Measurements from ENCODE around the gene IGSF21. TPM values are rescaled to one million over a fixed set of nuclear protein-coding genes. Genes with fewer than 3 reads are reported as not detected.
A peak's percentile ranks its signal among the peaks of the same experiment; 100 is the strongest.

Gene IGSF21
- total RNA-seq, 1 donor from 2014 or later = 2.4 TPM

- Histone ChIP-seq H3K4me1 (peaks cover 0 to 2% of the 10 kb centered on the region in 2 donors), H3K27me3 (no peaks in the 10 kb centered on the region), H3K4me3 (no peak overlapping the region), H3K9me3 (no peaks in the 10 kb centered on the region), H3K36me3 (no peaks in the 10 kb centered on the region), H3K27ac (no peak overlapping the region)
- DNase-seq (ENCODE audit: low spot score in 2 of 2) = no peak
- no peak for TF ChIP-seq CTCF (IDR thresholded peaks at IDR 0.05)
- intact Hi-C loops (cut with DNase I) = loop anchor here (5.0 to 10.0 kb wide), 2 partner anchors 449 to 612 kb away; no protein-coding TSS in a partner anchor
Measured at GRCh38 chr1:18103788-18104421, 3.7 kb upstream of the IGSF21 start.

DNA sequence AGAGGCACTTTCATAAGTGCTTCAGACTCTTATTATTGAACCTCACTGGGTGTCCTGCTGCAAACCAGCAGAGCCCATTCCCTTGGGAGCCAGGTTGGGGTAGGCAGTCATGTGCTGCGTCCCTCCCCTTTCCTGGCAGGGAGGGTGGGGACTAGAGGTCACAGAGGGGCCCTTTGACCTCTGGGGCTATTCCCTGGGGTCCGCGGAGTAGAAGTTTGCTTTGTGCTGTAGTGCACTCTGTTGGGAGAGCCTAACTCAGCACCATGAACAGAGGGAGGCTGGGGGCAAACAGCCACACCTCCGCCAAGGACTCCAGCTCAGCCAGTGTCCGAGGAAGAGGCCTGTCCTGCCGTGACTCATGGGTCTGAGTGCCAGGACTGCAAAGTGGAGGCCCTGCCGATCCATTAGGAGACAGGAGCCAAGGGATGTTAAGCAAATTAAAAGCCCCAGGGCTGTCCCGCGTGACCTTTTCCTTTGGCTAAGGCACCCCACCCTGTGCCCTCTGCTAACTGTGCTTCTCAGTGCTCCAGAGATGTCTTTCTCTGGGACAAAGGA, 3.0 kb upstream of the IGSF21 start:
- DNase-seq (ENCODE audit: low spot score in 2 of 2) = no peak
- TF ChIP-seq CTCF (IDR thresholded peaks at IDR 0.05) = no peak
- intact Hi-C loops (cut with DNase I) = loop anchor here (5.0 to 10.0 kb wide), 2 partner anchors 450 to 612 kb away; no protein-coding TSS in a partner anchor
- Histone ChIP-seq H3K36me3 (no peaks in the 10 kb centered on the region), H3K4me1 (peaks cover 0 to 2% of the 10 kb centered on the region in 2 donors), H3K27ac (no peak overlapping the region), H3K4me3 (no peak overlapping the region), H3K27me3 (no peaks in the 10 kb centered on the region), H3K9me3 (no peaks in the 10 kb centered on the region)

- Histone ChIP-seq H3K36me3 (no peaks in the 10 kb centered on the region), H3K27ac (no peak overlapping the region), H3K27me3 (peaks cover 2% of the 10 kb centered on the region), H3K9me3 (no peaks in the 10 kb centered on the region), H3K4me3 (no peak overlapping the region), H3K4me1 (peaks cover 2% of the 10 kb centered on the region in 2 donors)
- TF ChIP-seq CTCF (IDR thresholded peaks at IDR 0.05) = no peak
- intact Hi-C loops (cut with DNase I) = loop anchor here (10.0 kb wide), 1 partner anchor 450 kb away; no protein-coding TSS in a partner anchor
- no peak for DNase-seq (ENCODE audit: low spot score in 2 of 2)
Measured at GRCh38 chr1:18105196-18105595, 2.4 kb upstream of the IGSF21 start.

- no peak for TF ChIP-seq CTCF (IDR thresholded peaks at IDR 0.05)
- peaks cover 3% of the 10 kb centered on the region for H3K27me3 ChIP-seq
- no peaks in the 10 kb centered on the region for H3K36me3 ChIP-seq
- no peaks in the 10 kb centered on the region for H3K9me3 ChIP-seq
- DNase-seq (ENCODE audit: low spot score in 2 of 2) = no peak
- no peak overlapping the region for H3K27ac ChIP-seq
- H3K4me1 ChIP-seq = peaks cover 7 to 10% of the 10 kb centered on the region in 2 donors
- intact Hi-C loops (cut with DNase I) = loop anchor here (10.0 kb wide), 1 partner anchor 454 kb away; no protein-coding TSS in a partner anchor
- peak overlapping the region; percentile 30 to 53 for H3K4me3 ChIP-seq
Measured at GRCh38 chr1:18108299-18109057, 880 bp downstream of the IGSF21 start.

DNA sequence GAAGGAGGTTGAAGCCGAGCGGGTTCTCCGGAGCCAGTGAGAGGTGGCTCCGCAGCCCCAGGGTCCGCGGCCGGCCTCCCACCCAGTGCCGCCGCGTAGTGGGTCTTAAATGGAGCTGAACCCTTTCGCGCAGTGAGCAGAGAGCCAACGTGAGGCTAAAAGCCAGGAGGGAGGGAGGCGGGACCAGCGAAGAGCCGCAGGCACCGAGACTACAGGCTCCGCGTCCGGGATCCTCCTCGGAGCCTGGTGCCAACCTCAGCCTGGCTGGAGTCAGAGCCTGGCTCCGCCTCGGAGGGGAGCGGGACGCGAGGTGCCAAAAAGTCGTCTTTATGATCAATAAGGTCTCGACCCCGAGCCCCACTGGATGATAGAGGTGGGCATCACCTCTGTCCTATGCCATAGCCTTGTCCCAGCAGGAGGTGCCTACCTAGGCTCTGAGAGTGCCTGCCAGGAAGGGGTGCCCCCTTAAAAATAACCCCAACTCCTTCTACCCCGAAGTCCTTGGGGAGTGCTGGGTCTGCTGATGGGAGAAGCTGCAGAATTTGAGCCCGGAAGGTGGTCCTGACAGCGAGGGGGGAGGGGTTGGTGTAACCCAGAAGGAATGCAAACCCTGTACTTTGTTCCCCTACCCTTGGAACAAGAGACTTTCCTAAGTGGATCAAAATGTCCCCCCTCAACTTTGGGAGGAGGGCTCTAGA, 1.6 kb downstream of the IGSF21 start:
- no peak for TF ChIP-seq CTCF (IDR thresholded peaks at IDR 0.05)
- Histone ChIP-seq H3K36me3 (no peaks in the 10 kb centered on the region), H3K4me3 (peak overlapping the region; percentile 34 to 53), H3K27ac (no peak overlapping the region), H3K27me3 (peaks cover 3% of the 10 kb centered on the region), H3K9me3 (no peaks in the 10 kb centered on the region), H3K4me1 (peaks cover 7 to 10% of the 10 kb centered on the region in 2 donors)
- intact Hi-C loops (cut with DNase I) = loop anchor here (10.0 kb wide), 1 partner anchor 454 kb away; no protein-coding TSS in a partner anchor
- no peak for DNase-seq (ENCODE audit: low spot score in 2 of 2)
